ENCODE results near the gene KCNG2.

KCNG2 gene

DNA sequence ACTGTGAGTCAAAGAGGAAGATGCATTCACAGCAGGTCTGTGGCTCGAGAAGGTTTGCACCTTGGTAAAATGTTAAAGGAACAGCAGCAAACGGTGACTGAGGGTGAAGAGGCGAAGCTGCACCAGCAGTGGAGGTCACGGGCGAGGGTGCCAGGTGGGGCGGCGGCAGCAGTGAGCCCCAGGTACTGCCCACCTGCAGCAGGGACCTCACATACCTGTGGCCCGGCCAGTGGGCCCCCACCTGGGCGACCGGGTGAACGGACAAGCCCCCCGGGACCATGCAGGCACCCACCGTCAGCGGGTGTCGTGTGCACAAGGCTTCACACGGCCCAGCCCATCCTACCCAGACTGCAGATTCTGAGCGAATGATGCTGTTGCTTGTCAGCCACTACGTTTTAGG is 23.6 kb upstream of the KCNG2 start:
- Histone ChIP-seq H3K4me2 (no peak overlapping the region), H3K36me3 (ENCODE audit: insufficient read depth) (no peaks in the 10 kb centered on the region), H2AFZ (ENCODE audit: low read depth) (no peak overlapping the region), H3K27ac (no peak overlapping the region), H3K4me3 (IDR thresholded peaks at IDR 0.05; ENCODE audit: insufficient read depth, low read depth, low read length) (no peak overlapping the region), H3K4me1 (ENCODE audit: low read depth, poor library complexity, severe bottlenecking) (no peaks in the 10 kb centered on the region), H3K27me3 (ENCODE audit: insufficient read depth, low read depth) (peaks cover 18% of the 10 kb centered on the region), H3K79me2 (ENCODE audit: insufficient read depth, low read depth) (no peaks in the 10 kb centered on the region), H4K20me1 (ENCODE audit: insufficient read depth) (no peaks in the 10 kb centered on the region), H3K9ac (no peak overlapping the region)
- TF ChIP-seq, protein P1, sequence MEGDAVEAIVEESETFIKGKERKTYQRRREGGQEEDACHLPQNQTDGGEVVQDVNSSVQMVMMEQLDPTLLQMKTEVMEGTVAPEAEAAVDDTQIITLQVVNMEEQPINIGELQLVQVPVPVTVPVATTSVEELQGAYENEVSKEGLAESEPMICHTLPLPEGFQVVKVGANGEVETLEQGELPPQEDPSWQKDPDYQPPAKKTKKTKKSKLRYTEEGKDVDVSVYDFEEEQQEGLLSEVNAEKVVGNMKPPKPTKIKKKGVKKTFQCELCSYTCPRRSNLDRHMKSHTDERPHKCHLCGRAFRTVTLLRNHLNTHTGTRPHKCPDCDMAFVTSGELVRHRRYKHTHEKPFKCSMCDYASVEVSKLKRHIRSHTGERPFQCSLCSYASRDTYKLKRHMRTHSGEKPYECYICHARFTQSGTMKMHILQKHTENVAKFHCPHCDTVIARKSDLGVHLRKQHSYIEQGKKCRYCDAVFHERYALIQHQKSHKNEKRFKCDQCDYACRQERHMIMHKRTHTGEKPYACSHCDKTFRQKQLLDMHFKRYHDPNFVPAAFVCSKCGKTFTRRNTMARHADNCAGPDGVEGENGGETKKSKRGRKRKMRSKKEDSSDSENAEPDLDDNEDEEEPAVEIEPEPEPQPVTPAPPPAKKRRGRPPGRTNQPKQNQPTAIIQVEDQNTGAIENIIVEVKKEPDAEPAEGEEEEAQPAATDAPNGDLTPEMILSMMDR (conservative IDR thresholded peaks at IDR 0.05; ENCODE audit: low read depth, low read length) = no peak

DNA sequence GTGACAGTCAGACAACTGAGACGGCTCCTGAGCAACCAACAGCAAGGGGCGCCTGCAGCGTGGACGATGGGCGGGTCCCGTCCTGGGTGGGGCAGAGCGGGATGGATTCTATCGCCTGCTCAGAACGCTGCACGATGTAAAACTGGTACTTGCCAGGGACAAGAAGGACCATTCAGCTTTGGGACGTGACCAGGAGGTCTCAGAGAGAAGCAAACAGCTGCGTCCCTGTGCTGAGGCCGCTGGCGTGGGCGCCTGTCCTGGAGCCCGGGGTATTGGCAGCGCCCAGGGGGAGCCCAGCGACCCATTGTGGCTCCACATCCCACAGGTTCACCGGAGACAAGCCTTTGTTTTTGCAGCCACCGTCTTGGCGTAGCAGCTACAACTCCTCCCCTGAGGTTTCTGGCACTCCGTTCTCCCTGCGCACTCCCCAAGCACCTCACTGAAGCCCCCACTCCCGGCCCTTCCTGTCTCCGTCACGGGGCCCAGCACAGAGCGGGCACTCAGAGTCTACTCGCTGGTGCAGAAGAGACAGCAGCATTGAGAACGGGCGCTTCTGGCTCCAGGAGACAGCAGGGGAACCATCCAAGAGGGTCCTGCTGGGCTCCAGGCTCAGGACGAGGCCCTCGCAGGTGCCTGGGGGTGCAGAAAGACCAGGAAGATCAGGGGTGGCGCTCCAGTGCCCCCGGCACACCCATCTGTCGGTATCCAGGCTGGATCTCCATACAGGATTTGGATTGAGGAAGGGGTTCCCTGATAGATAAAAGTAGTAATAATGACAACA is 22.1 kb upstream of the KCNG2 start:
- H3K4me2 ChIP-seq = no peak overlapping the region
- H3K4me3 ChIP-seq (IDR thresholded peaks at IDR 0.05; ENCODE audit: insufficient read depth, low read depth, low read length) = no peak overlapping the region
- no peak overlapping the region for H3K27ac ChIP-seq
- TF ChIP-seq, protein P1 (conservative IDR thresholded peaks at IDR 0.05; ENCODE audit: low read depth, low read length) = no peak
- H3K9ac ChIP-seq = no peak overlapping the region
- no peak overlapping the region for H2AFZ ChIP-seq (ENCODE audit: low read depth)
- no peaks in the 10 kb centered on the region for H4K20me1 ChIP-seq (ENCODE audit: insufficient read depth)
- no peaks in the 10 kb centered on the region for H3K4me1 ChIP-seq (ENCODE audit: low read depth, poor library complexity, severe bottlenecking)
- H3K79me2 ChIP-seq (ENCODE audit: insufficient read depth, low read depth) = no peaks in the 10 kb centered on the region
- H3K27me3 ChIP-seq (ENCODE audit: insufficient read depth, low read depth) = peaks cover 18% of the 10 kb centered on the region
- no peaks in the 10 kb centered on the region for H3K36me3 ChIP-seq (ENCODE audit: insufficient read depth)

DNA sequence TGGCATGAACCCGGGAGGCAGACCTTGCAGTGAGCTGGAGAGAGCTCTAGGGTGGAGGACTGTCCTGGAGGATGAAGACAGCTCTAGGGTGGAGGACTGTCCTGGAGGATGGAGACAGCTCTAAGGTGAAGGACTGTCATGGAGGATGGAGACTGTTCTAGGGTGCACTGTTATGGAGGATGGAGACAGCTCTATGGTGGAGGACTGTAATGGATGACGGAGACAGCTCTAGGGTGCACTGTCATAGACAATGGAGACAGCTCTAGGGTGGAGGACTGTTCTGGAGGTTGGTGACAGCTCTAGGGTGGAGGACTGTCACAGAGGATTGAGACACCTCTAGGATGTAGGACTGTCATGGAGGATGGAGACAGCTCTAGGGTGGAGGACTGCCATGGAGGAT is 21.1 kb upstream of the KCNG2 start:
- Histone ChIP-seq H3K9ac (no peak overlapping the region), H3K36me3 (ENCODE audit: insufficient read depth) (no peaks in the 10 kb centered on the region), H2AFZ (ENCODE audit: low read depth) (no peak overlapping the region), H3K79me2 (ENCODE audit: insufficient read depth, low read depth) (no peaks in the 10 kb centered on the region), H3K27me3 (ENCODE audit: insufficient read depth, low read depth) (peaks cover 20% of the 10 kb centered on the region), H3K4me2 (no peak overlapping the region), H4K20me1 (ENCODE audit: insufficient read depth) (no peaks in the 10 kb centered on the region), H3K4me3 (IDR thresholded peaks at IDR 0.05; ENCODE audit: insufficient read depth, low read depth, low read length) (no peak overlapping the region), H3K27ac (no peak overlapping the region), H3K4me1 (ENCODE audit: low read depth, poor library complexity, severe bottlenecking) (no peaks in the 10 kb centered on the region)
- TF ChIP-seq, protein P1 (conservative IDR thresholded peaks at IDR 0.05; ENCODE audit: low read depth, low read length) = no peak

DNA sequence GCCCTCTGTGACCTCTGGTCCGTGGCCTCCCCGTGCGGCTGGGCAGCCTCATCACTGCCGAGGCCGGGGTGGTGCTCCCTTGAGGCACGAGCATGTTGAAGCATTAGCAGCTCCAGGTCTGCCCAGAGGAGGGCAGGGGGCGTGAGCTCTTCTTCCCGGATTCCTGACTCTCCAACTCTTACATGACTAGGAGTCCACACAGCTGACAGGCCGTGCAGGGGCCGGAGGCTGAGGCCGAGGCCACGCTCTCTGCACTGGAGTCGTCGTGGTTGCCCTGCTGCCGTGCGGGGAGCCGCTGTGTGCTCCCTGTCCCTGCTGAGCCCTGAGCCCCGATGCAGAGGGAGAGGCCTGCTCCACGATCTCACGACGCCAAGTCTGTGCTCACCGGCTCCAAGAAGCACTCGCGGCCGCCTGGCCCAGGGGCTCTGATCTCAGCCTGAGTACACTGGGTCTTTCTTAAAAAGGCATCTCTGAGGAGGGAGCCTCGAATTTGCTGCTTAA is 19.4 kb upstream of the KCNG2 start:
- Histone ChIP-seq H4K20me1 (ENCODE audit: insufficient read depth) (no peaks in the 10 kb centered on the region), H3K27me3 (ENCODE audit: insufficient read depth, low read depth) (peaks cover 20% of the 10 kb centered on the region), H3K4me1 (ENCODE audit: low read depth, poor library complexity, severe bottlenecking) (no peaks in the 10 kb centered on the region), H3K27ac (no peak overlapping the region), H3K9ac (no peak overlapping the region), H2AFZ (ENCODE audit: low read depth) (no peak overlapping the region), H3K4me3 (IDR thresholded peaks at IDR 0.05; ENCODE audit: insufficient read depth, low read depth, low read length) (no peak overlapping the region), H3K36me3 (ENCODE audit: insufficient read depth) (no peaks in the 10 kb centered on the region), H3K79me2 (ENCODE audit: insufficient read depth, low read depth) (no peaks in the 10 kb centered on the region), H3K4me2 (no peak overlapping the region)
- TF ChIP-seq, protein P1 (conservative IDR thresholded peaks at IDR 0.05; ENCODE audit: low read depth, low read length) = no peak

All from KMS-11 (cell line).